Loucy (cell line): ENCODE data around the gene GPC3.

Experiments used
- EZH2phosphoT487 ChIP-seq: fragments of 200-600 bp; IDR thresholded peaks from 2 replicates; pipeline ENCODE4 v1.6.1; 2018; ENCODE audit warnings: antibody characterized with exemption, mild to moderate bottlenecking, moderate library complexity, borderline replicate concordance
- TF ChIP-seq, protein P1 (sequence below): fragments of 200-600 bp; sonication (generic); conservative IDR thresholded peaks from 2 replicates; pipeline ENCODE4 v1.5.1; 2014; ENCODE audit warnings: mild to moderate bottlenecking, antibody characterized with exemption, low read length

DNA sequence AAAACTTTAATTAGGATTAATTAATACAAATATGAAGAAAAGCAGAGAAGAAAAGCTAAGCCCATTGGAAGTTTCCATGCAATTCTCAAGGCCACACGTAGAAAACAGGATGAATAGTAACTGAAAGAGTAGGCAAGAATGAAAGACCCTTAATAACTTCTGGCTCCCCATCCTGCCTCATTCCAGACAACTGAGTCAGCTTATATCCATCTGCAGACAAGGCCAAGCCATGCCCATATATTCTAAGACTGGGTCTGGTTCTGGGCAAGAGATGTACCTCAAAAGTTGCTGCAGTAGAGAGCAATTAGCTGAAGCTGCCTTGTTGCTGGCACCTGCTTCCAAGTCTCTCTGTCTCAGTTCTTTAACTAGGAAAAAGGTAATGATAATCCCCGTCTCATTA lies 244.1 kb downstream of the GPC3 start:
- TF ChIP-seq, protein P1, sequence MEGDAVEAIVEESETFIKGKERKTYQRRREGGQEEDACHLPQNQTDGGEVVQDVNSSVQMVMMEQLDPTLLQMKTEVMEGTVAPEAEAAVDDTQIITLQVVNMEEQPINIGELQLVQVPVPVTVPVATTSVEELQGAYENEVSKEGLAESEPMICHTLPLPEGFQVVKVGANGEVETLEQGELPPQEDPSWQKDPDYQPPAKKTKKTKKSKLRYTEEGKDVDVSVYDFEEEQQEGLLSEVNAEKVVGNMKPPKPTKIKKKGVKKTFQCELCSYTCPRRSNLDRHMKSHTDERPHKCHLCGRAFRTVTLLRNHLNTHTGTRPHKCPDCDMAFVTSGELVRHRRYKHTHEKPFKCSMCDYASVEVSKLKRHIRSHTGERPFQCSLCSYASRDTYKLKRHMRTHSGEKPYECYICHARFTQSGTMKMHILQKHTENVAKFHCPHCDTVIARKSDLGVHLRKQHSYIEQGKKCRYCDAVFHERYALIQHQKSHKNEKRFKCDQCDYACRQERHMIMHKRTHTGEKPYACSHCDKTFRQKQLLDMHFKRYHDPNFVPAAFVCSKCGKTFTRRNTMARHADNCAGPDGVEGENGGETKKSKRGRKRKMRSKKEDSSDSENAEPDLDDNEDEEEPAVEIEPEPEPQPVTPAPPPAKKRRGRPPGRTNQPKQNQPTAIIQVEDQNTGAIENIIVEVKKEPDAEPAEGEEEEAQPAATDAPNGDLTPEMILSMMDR, result no peak
- TF ChIP-seq EZH2phosphoT487, result no peak
